K562 (cell line): ENCODE data around the gene PI4KA. TPM values are rescaled to one million over a fixed set of nuclear protein-coding genes. Genes with fewer than 3 reads are reported as not detected.
A peak's percentile ranks its signal among the peaks of the same experiment; 100 is the strongest.

Source experiments
- ATAC-seq: fragments of 200-7000 bp; cut with Tn5 transposase; 3 replicates; pipeline ENCODE4 v1.9.1; 2020; ENCODE audit warnings: moderate library complexity
- BruUV-seq: library from RNA; stranded (reverse); fragments of 400-500 nt; replicated peaks from 2 replicates; lab custom pipeline; 2021; lab: Mats Ljungman, UMichigan
- CTCF ChIA-PET: fragments of 300-600 bp; formaldehyde crosslinking; extraction: SDS; loops from one replicate; lab custom pipeline; 2021; ENCODE audit warnings: low intra/inter-chr PET ratio; lab: Yijun Ruan, JAX
- POLR2A ChIA-PET: fragments of 300-600, 350-650 bp; sonication (Branson Sonifier 250); formaldehyde crosslinking; extraction: SDS; loops from one replicate; lab custom pipeline; 2021; ENCODE audit warnings: antibody characterized with exemption, inconsistent platforms; lab: Yijun Ruan, JAX
- DNase-seq, 4 experiments: peaks; one replicate each; pipeline versions ENCODE4 v3.0.0 to v3.0.0-alpha.2; 2011 to 2018; ENCODE audit warnings: low spot score in 3 of 4, mixed read lengths in 3 of 4; ENCODE audit errors: extremely low read depth in 1 of 4
- FAIRE-seq: peaks from 2 replicates; lab custom pipeline; 2011; peaks lifted over from hg19 to GRCh38; lab: Jason Lieb, UNC
- H2AFZ ChIP-seq: 2 replicates; pipeline ENCODE4 v1.6.0; 2011; ENCODE audit warnings: low read depth, low read length, control low read depth, inconsistent platforms
- H3K27ac ChIP-seq: fragments of 200-600 bp; 3 replicates; pipeline ENCODE4 v1.8.0; 2011; ENCODE audit warnings: low read depth, mild to moderate bottlenecking, control low read depth, inconsistent platforms, low read length, moderate library complexity, mixed read lengths; ENCODE audit errors: extremely low read depth
- H3K27me3 ChIP-seq, 2 experiments: fragments of 300-600 bp in 1 of 2; 2 replicates in 1 of 2; 3 replicates in 1 of 2; pipeline versions ENCODE4 v1.6.0 to v1.8.0; 2011; ENCODE audit warnings: inconsistent platforms in 2 of 2, low read length in 2 of 2, mild to moderate bottlenecking in 1 of 2, mixed read lengths in 1 of 2, moderate library complexity in 1 of 2; ENCODE audit not compliant: control insufficient read depth in 2 of 2, insufficient read depth in 2 of 2
- H3K36me3 ChIP-seq: fragments of 300-600 bp; 3 replicates; pipeline ENCODE4 v1.8.0; 2011; ENCODE audit warnings: mild to moderate bottlenecking, low read length, inconsistent platforms; ENCODE audit not compliant: control insufficient read depth, insufficient read depth
- H3K4me1 ChIP-seq, 2 experiments: fragments of 200-600 bp in 1 of 2; replicated peaks in 1 of 2; 2 replicates in 1 of 2; 3 replicates in 1 of 2; pipeline versions ENCODE4 v1.5.1 to v1.8.0; 2011; ENCODE audit warnings: inconsistent platforms in 2 of 2, low read length in 2 of 2, mild to moderate bottlenecking in 1 of 2, mixed read lengths in 1 of 2, moderate library complexity in 1 of 2; ENCODE audit not compliant: control insufficient read depth in 2 of 2, insufficient read depth in 2 of 2
- H3K4me2 ChIP-seq: 2 replicates; pipeline ENCODE4 v1.6.1; 2011; ENCODE audit warnings: low read length, control low read depth, inconsistent platforms, mixed read lengths; ENCODE audit not compliant: insufficient read depth
- H3K4me3 ChIP-seq: fragments of 200-600 bp; sonication (generic), shearing (Covaris generic); 2 replicates; pipeline ENCODE4 v1.5.1; 2016; ENCODE audit warnings: control low read depth, inconsistent platforms
- H3K79me2 ChIP-seq: fragments of 200-600 bp; 3 replicates; pipeline ENCODE4 v1.8.0; 2011; ENCODE audit warnings: low read length, inconsistent platforms; ENCODE audit not compliant: control insufficient read depth, insufficient read depth
- H3K9ac ChIP-seq, 2 experiments: 2 replicates each; pipeline versions ENCODE4 v1.6.0 to v1.6.1; 2011; ENCODE audit warnings: low read depth in 2 of 2, low read length in 2 of 2, control low read depth in 1 of 2, inconsistent platforms in 1 of 2, mild to moderate bottlenecking in 1 of 2, mixed read lengths in 1 of 2; ENCODE audit not compliant: insufficient read depth in 1 of 2
- H3K9me1 ChIP-seq: one replicate; pipeline ENCODE4 v1.6.0; 2011; ENCODE audit warnings: inconsistent platforms, mild to moderate bottlenecking, low read length, moderate library complexity; ENCODE audit not compliant: control insufficient read depth, insufficient read depth
- H3K9me3 ChIP-seq: replicated peaks from 2 replicates; pipeline ENCODE4 v1.5.1; 2011; ENCODE audit warnings: low read depth, low read length, inconsistent platforms; ENCODE audit not compliant: control insufficient read depth, insufficient read depth
- H4K20me1 ChIP-seq: replicated peaks from 2 replicates; pipeline ENCODE4 v1.6.1; 2011; ENCODE audit warnings: low read length, inconsistent platforms, mixed read lengths; ENCODE audit not compliant: control insufficient read depth, insufficient read depth
- BRD4 ChIP-seq: fragments of 200-600 bp; sonication (generic); IDR thresholded peaks from 2 replicates; pipeline ENCODE4 v1.6.1; 2017; ENCODE audit warnings: inconsistent platforms
- ESRRA ChIP-seq: fragments of 450-650 bp; IDR thresholded peaks from 2 replicates; pipeline ENCODE4 v1.6.1; 2014; ENCODE audit warnings: low read depth, mild to moderate bottlenecking, moderate library complexity, borderline replicate concordance
- JUN ChIP-seq, 2 experiments: sonication (generic) in 1 of 2; formaldehyde crosslinking in 1 of 2; IDR thresholded peaks; 2 replicates each; pipeline versions ENCODE4 v1.6.1 to v1.8.0; 2012 to 2022; ENCODE audit warnings: borderline replicate concordance in 2 of 2, mild to moderate bottlenecking in 2 of 2, improper control_type of control experiment in 1 of 2, low read depth in 1 of 2, low read length in 1 of 2, missing genetic modification reagents in 1 of 2
- KAT8 ChIP-seq: fragments of 450-650 bp; IDR thresholded peaks from 2 replicates; pipeline ENCODE4 v1.6.1; 2016; ENCODE audit warnings: low read depth, mild to moderate bottlenecking
- NCOA4 ChIP-seq: fragments of 450-650 bp; IDR thresholded peaks from 2 replicates; pipeline ENCODE4 v1.6.1; 2018; ENCODE audit warnings: mild to moderate bottlenecking; ENCODE audit not compliant: partially characterized antibody
- PPARD ChIP-seq: fragments of 250-450 bp; sonication (Bioruptor Pico); IDR thresholded peaks from 2 replicates; pipeline ENCODE4 v1.8.0; 2022; ENCODE audit warnings: inconsistent platforms, mild to moderate bottlenecking, moderate library complexity
- PRPF4 ChIP-seq: fragments of 200-400 bp; formaldehyde crosslinking; IDR thresholded peaks from one replicate; pipeline ENCODE4 v1.6.1; 2017; ENCODE audit warnings: low read length, low read depth, mild to moderate bottlenecking; ENCODE audit not compliant: insufficient read depth, poor library complexity, severe bottlenecking
- SMARCC2 ChIP-seq: fragments of 450-650 bp; IDR thresholded peaks from 2 replicates; pipeline ENCODE4 v1.6.1; 2017; ENCODE audit warnings: antibody characterized with exemption, moderate library complexity, mild to moderate bottlenecking, low read depth
- USF1 ChIP-seq: sonication (generic); formaldehyde crosslinking; IDR thresholded peaks from 2 replicates; pipeline ENCODE4 v1.9.0; 2022; ENCODE audit warnings: mild to moderate bottlenecking, missing genetic modification reagents
- USF2 ChIP-seq: sonication (generic); formaldehyde crosslinking; IDR thresholded peaks from 2 replicates; pipeline ENCODE4 v1.5.0; 2020; ENCODE audit warnings: missing genetic modification reagents
- XRCC3 ChIP-seq: fragments of 450-650 bp; IDR thresholded peaks from 2 replicates; pipeline ENCODE4 v1.6.1; 2017; ENCODE audit warnings: mild to moderate bottlenecking, moderate library complexity
- ZNF12 ChIP-seq: sonication (generic); formaldehyde crosslinking; IDR thresholded peaks from 2 replicates; pipeline ENCODE4 v1.4.0; 2020; ENCODE audit warnings: mild to moderate bottlenecking, missing genetic modification reagents
- ZNF134 ChIP-seq: fragments of 250-450 bp; sonication (Bioruptor Pico); conservative IDR thresholded peaks from 2 replicates; pipeline ENCODE4 v1.4.0; 2020
- ZNF436 ChIP-seq: fragments of 250-450, 450-650 bp; sonication (Bioruptor Pico); formaldehyde crosslinking; IDR thresholded peaks from 2 replicates; pipeline ENCODE4 v1.7.0; 2020; ENCODE audit warnings: mild to moderate bottlenecking
- ZNF77 ChIP-seq: fragments of 250-450 bp; sonication (Bioruptor Pico); IDR thresholded peaks from 2 replicates; pipeline ENCODE4 v1.5.0; 2020
- ZSCAN32 ChIP-seq: fragments of 450-650 bp; formaldehyde crosslinking; IDR thresholded peaks from 2 replicates; pipeline ENCODE4 v1.4.0; 2020; ENCODE audit warnings: mild to moderate bottlenecking, moderate library complexity
- WGBS: fragments of 100-300 bp; shearing (Covaris generic); methylation state at CpG from one replicate; pipeline ENCODE4 v1.1.6; 2016; ENCODE audit warnings: low coverage, mixed read lengths; ENCODE audit not compliant: insufficient coverage; ENCODE audit errors: missing lambda C conversion rate; 5-methylcytosine and 5-hydroxymethylcytosine counted together
- in situ Hi-C: fragments of 300-500 bp; cut with MboI; formaldehyde crosslinking; loops from 4 replicates; pipeline ENCODE4 v1.15.0; 2018; ENCODE audit warnings: inconsistent platforms, mixed read lengths
- intact Hi-C: fragments of 100-400 bp; cut with micrococcal nuclease; formaldehyde crosslinking; loops from 2 replicates; pipeline ENCODE4 v1.14.2; 2022
- polyA plus RNA-seq, 8 experiments: library from polyadenylated mRNA; depleted of rRNA in 4 of 8; stranded (reverse) in 5 of 8; unstranded in 3 of 8; fragments of >200 nt; fragmentation: Nextera tagmentation in 2 of 8; fragmentation: Illumina TruSeq in 1 of 8; extraction: Ambion mirVana in 2 of 8; extraction: Trizol in 1 of 8; gene quantifications; 2 replicates each; pipeline versions ENCODE4 v1.2.1 to v1.2.3, GENCODE V29; 2011 to 2014; ENCODE audit warnings: inconsistent platforms in 1 of 8, missing spikeins in 1 of 8
- total RNA-seq, 7 experiments: library from RNA; depleted of rRNA in 6 of 7; stranded (reverse); fragments of >200 nt in 6 of 7; fragmentation: Illumina TruSeq in 2 of 7; extraction: Trizol in 2 of 7; gene quantifications; 2 replicates each; pipeline versions ENCODE4 v1.2.1 to v1.2.3, GENCODE V29; 2011 to 2021; ENCODE audit warnings: low replicate concordance in 1 of 7

Gene PI4KA
- total and polyA plus RNA-seq, 9 of the 15 experiments (the other 6 are each of a cell fraction or from before 2014, with no cell fraction given): 7.3 to 187 (median 84.7) TPM

DNA sequence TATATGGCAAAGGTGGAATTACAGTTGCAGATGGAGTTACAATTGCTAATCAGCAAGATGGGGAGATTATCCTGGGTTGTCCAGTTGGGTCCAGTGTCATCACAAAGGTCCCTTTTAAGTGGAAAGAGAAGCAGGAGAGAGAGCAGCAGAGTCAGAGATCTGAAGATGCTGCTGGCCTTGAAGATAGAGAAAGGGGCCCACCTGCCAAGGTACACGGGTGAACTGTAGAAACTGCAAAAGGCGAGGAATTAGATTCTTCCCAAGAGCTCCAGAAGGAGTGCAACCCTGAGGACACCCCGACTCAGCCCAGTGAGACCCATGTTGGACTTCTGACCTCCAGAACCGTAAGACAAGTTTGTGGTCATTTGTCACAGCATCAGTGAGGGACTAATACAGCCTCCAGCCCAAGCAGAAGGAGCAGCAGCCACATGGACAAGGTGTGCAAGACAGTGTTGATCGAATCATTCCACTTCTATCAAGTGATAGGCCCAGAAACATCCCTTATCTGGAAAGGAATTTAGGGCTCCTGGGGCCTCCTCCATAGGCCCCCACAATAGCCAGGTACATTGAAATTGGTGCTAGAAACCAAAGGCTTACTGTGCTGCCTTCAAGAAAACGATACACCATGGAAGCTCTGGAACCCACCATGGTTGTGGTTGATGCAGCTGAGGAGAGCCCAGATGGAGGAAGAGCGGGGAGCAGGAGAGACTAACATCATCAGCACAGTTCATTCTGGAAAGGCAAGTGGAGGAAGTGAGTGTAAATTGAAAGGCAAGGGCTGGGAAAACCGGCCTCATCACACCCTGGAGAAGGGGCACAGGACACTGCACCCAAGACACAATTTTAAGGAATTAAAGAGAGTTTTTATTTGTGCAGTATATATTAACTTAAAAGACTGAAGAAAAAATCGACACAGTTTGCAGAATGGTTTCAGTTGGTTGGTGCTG, 23.5 kb upstream of the PI4KA start (continued):
- TF ChIP-seq ZNF77 (CRISPR knock-in tag) (no peak), ZSCAN32 (CRISPR knock-in tag) (no peak), KAT8 (no peak), NCOA4 (no peak), SMARCC2 (no peak)
- TF ChIP-seq, all 486 proteins: peak for 22

- in situ Hi-C loops: no loop called here
- DNase-seq (peak in 1 of 4 experiments; percentile 48), FAIRE-seq (no peak), ATAC-seq (no peak)
- POLR2A ChIA-PET: interaction anchor here (0.6 to 13.5 kb wide), 11 partner anchors 10 to 311 kb away, joined by 3 to 172 read pairs (median 6); partner anchors contain the start of genes PI4KA, SNAP29 and THAP7
- Histone ChIP-seq H3K27me3 (no peaks in the 10 kb centered on the region), H3K79me2 (no peaks in the 10 kb centered on the region), H3K9ac (0 out of 4 replicates have a peak overlapping the region, but pooled peaks of 1 of the 2 experiments have one; percentile 21), H2AFZ (no peak overlapping the region), H3K9me3 (no peaks in the 10 kb centered on the region), H3K27ac (no peak overlapping the region), H3K4me3 (no peak overlapping the region), H4K20me1 (peaks cover 6% of the 10 kb centered on the region; the same call in 1 of the 2 replicates), H3K9me1 (peaks cover 9% of the 10 kb centered on the region), H3K4me2 (no peak overlapping the region), H3K36me3 (peaks cover 71% of the 10 kb centered on the region), H3K4me1 (peaks cover 12 to 17% of the 10 kb centered on the region in 2 experiments)
- WGBS: 76% methylated on average over 5 of the region's 5 CpGs
- BruUV-seq: no TSS peak
- intact Hi-C loops: loop anchor here (2.0 kb wide), 1 partner anchor 14 kb away; no protein-coding TSS in a partner anchor
- CTCF ChIA-PET: no interaction called here
- TF ChIP-seq ZSCAN32 (CRISPR knock-in tag) (no peak), ZNF436 (CRISPR knock-in tag) (no peak), ZNF134 (CRISPR knock-in tag) (no peak), USF1 (CRISPR knock-in tag) (peak; percentile 52; the same call in 1 of the 2 replicates), JUN (IDR thresholded peaks at IDR 0.05; ENCODE audit: borderline replicate concordance, low read depth, low read length) (no peak), JUN (CRISPR knock-in tag; IDR thresholded peaks at IDR 0.05; ENCODE audit: borderline replicate concordance) (0 out of 2 replicates have a peak, but pooled peaks have one; percentile 5), XRCC3 (no peak), PPARD (CRISPR knock-in tag) (no peak), BRD4 (no peak), USF2 (CRISPR knock-in tag) (0 out of 2 replicates have a peak, but pooled peaks have one; percentile 11), ESRRA (no peak), PRPF4 (no peak), ZNF12 (CRISPR knock-in tag) (no peak)
Observed at GRCh38 chr22:20881231-20881630, 22.6 kb upstream of the PI4KA start.
